Natural killer cell (primary cell): ENCODE data around the gene LASP1. TPM values are rescaled to one million over a fixed set of nuclear protein-coding genes. Genes with fewer than 3 reads are reported as not detected.
A peak's percentile ranks its signal among the peaks of the same experiment; 100 is the strongest.

Source experiments
- ATAC-seq, 3 donors: fragments of 150-1000 bp in 2 of 3; fragments of 200-7000 bp in 1 of 3; cut with Tn5 transposase; 1 replicate in 1 of 3; 2 replicates in 2 of 3; pipeline ENCODE4 v1.10.0; 2021; ENCODE audit warnings: mild to moderate bottlenecking in 2 of 3, moderate library complexity in 2 of 3
- DNase-seq, 2 donors: peaks; one replicate each; pipeline versions ENCODE4 v3.0.0 to v3.0.0-alpha.2; 2013 to 2021; ENCODE audit warnings: mixed read lengths in 1 of 2
- H3K27ac ChIP-seq: one replicate; pipeline ENCODE4 v1.5.1; 2013; ENCODE audit warnings: mild to moderate bottlenecking, low read length
- H3K27me3 ChIP-seq: one replicate; pipeline ENCODE4 v1.6.1; 2013; ENCODE audit warnings: low read length; ENCODE audit not compliant: control insufficient read depth, insufficient read depth
- H3K36me3 ChIP-seq: one replicate; pipeline ENCODE4 v1.6.1; 2013; ENCODE audit warnings: low read length; ENCODE audit not compliant: control insufficient read depth, insufficient read depth
- H3K4me1 ChIP-seq: one replicate; pipeline ENCODE4 v1.6.1; 2013; ENCODE audit warnings: low read length; ENCODE audit not compliant: control insufficient read depth, insufficient read depth
- H3K4me3 ChIP-seq: one replicate; pipeline ENCODE4 v1.5.1; 2013; ENCODE audit warnings: low read length
- H3K9me3 ChIP-seq: one replicate; pipeline ENCODE4 v1.6.1; 2013; ENCODE audit warnings: low read length; ENCODE audit not compliant: control insufficient read depth, insufficient read depth
- H3K27ac Mint-ChIP-seq, 2 donors: one replicate each; pipeline ENCODE4 v1.8.0; 2022; ENCODE audit warnings: mild to moderate bottlenecking in 2 of 2, mixed read lengths in 2 of 2, moderate library complexity in 1 of 2
- H3K27me3 Mint-ChIP-seq, 2 donors: one replicate each; pipeline ENCODE4 v1.8.0; 2022; ENCODE audit warnings: low read depth in 2 of 2, mixed read lengths in 2 of 2
- H3K36me3 Mint-ChIP-seq: one replicate; pipeline ENCODE4 v1.8.0; 2022; ENCODE audit warnings: mixed read lengths
- H3K4me1 Mint-ChIP-seq, 2 donors: one replicate each; pipeline ENCODE4 v1.8.0; 2022; ENCODE audit warnings: mixed read lengths in 2 of 2
- H3K4me3 Mint-ChIP-seq: one replicate; pipeline ENCODE4 v1.8.0; 2022; ENCODE audit warnings: mild to moderate bottlenecking, moderate library complexity, mixed read lengths
- H3K9me3 Mint-ChIP-seq, 2 donors: one replicate each; pipeline ENCODE4 v1.8.0; 2022; ENCODE audit warnings: mixed read lengths in 2 of 2
- CTCF ChIP-seq: fragments of 200-600 bp; IDR thresholded peaks from one replicate; pipeline ENCODE4 v1.8.0; 2022; ENCODE audit warnings: antibody characterized with exemption
- WGBS: methylation state at CpG from one replicate; pipeline ENCODE4 v1.1.7; 2013; ENCODE audit warnings: missing lambda C conversion rate; ENCODE audit not compliant: insufficient coverage; 5-methylcytosine and 5-hydroxymethylcytosine counted together
- intact Hi-C: fragments of 100-400 bp; cut with micrococcal nuclease; formaldehyde crosslinking; loops from one replicate; pipeline ENCODE4 v1.14.2; 2022
- total RNA-seq, 4 donors: library from RNA; stranded (reverse); fragments of 120-200 nt in 1 of 4; gene quantifications; one replicate each; pipeline versions ENCODE4 v1.2.3 to v1.2.4, GENCODE V29; 2013 to 2022

LASP1 gene
- 100 to 1,000 TPM; 293 to 363 (median 340) TPM for total RNA-seq
- 92.3 TPM for total RNA-seq (2013)

- ATAC-seq (peak; percentile 57 to 82 (median 66)), DNase-seq (peak; percentile 84 to 94)
- Mint-ChIP-seq H3K4me3 (peak within 1 kb of the TSS; percentile 100), H3K9me3 (no peaks in the 10 kb centered on the region), H3K27me3 (no peaks in the 10 kb centered on the region), H3K27ac (peak within 1 kb of the TSS; percentile 96 to 98), H3K4me1 (peaks cover 49 to 66% of the 10 kb centered on the region in 2 donors), H3K36me3 (no peaks in the 10 kb centered on the region)
- Histone ChIP-seq H3K4me3 (peak within 1 kb of the TSS; percentile 100), H3K9me3 (no peaks in the 10 kb centered on the region), H3K4me1 (peaks cover 55% of the 10 kb centered on the region), H3K27ac (peak within 1 kb of the TSS; percentile 88), H3K36me3 (peaks cover 5% of the 10 kb centered on the region), H3K27me3 (no peaks in the 10 kb centered on the region)
- no peak for TF ChIP-seq CTCF
- under 1% methylated on average over 73 of the region's 73 CpGs for WGBS
- intact Hi-C loops, result loop anchor here (1.0 to 10.0 kb wide), 6 partner anchors 19 to 283 kb away; partner anchors contain the start of gene PLXDC1
Measured at GRCh38 chr17:38869526-38870258, at the start of gene LASP1. TSS of gene LASP1 (plus strand) at chr17:38870058. CDS start at chr17:38870190, 132 bp downstream.

GRCh38 chr17:38824899-38825761 lies 44.7 kb upstream of the LASP1 start, which contains the start of gene CWC25:
TSS of gene CWC25 (minus strand) at chr17:38825321. CDS start at chr17:38825183, 138 bp downstream.
- H3K27ac Mint-ChIP-seq, result peak within 1 kb of the TSS; percentile 97 to 100
- no peak for TF ChIP-seq CTCF
- Histone ChIP-seq H3K4me3 (peak within 1 kb of the TSS; percentile 80), H3K4me1 (peaks cover 18% of the 10 kb centered on the region), H3K36me3 (peaks cover 10% of the 10 kb centered on the region), H3K27me3 (no peaks in the 10 kb centered on the region), H3K27ac (peak within 1 kb of the TSS; percentile 89), H3K9me3 (no peaks in the 10 kb centered on the region)
- ATAC-seq (peak; percentile 85 to 90 (median 85)), DNase-seq (peak; percentile 98 to 100)
- peaks cover 27 to 39% of the 10 kb centered on the region in 2 donors for H3K4me1 Mint-ChIP-seq
- WGBS, result 1% methylated on average over 55 of the region's 55 CpGs
- H3K9me3 Mint-ChIP-seq, result no peaks in the 10 kb centered on the region
- H3K36me3 Mint-ChIP-seq, result no peaks in the 10 kb centered on the region
- intact Hi-C loops, result loop anchor here (1.0 to 2.0 kb wide), 4 partner anchors 28 to 328 kb away; partner anchors contain the start of genes PSMB3 and RPL23
- H3K27me3 Mint-ChIP-seq, result no peaks in the 10 kb centered on the region
- peak within 1 kb of the TSS; percentile 94 for H3K4me3 Mint-ChIP-seq

- intact Hi-C loops, result loop anchor here (1.0 to 2.0 kb wide), 4 partner anchors 27 to 327 kb away; partner anchors contain the start of genes PSMB3 and RPL23
- Histone ChIP-seq H3K36me3 (peaks cover 3% of the 10 kb centered on the region), H3K27ac (peak overlapping the region; percentile 89), H3K4me1 (peaks cover 18% of the 10 kb centered on the region), H3K9me3 (no peaks in the 10 kb centered on the region), H3K4me3 (peak overlapping the region; percentile 80), H3K27me3 (no peaks in the 10 kb centered on the region)
- Mint-ChIP-seq H3K36me3 (no peaks in the 10 kb centered on the region), H3K27me3 (no peaks in the 10 kb centered on the region), H3K27ac (peak overlapping the region; percentile 97 to 100), H3K9me3 (no peaks in the 10 kb centered on the region), H3K4me1 (peaks cover 27 to 32% of the 10 kb centered on the region in 2 donors), H3K4me3 (peak overlapping the region; percentile 94)
- 93% methylated on average over 17 of the region's 17 CpGs for WGBS
- no peak for DNase-seq
- no peak for TF ChIP-seq CTCF
- no peak for ATAC-seq
Measured at GRCh38 chr17:38825762-38826247, 44.1 kb upstream of the LASP1 start.
